Measurements from ENCODE around the gene VKORC1L1.
A peak's percentile ranks its signal among the peaks of the same experiment; 100 is the strongest.
"Not testable (repeated sequence)": the region's sequence is repeated elsewhere in the genome, so short reads cannot be mapped to it uniquely, and the experiment has no call there.

VKORC1L1 gene

GRCh38 chr7:65872776-65873581 is at the start of gene VKORC1L1:
TSS of gene VKORC1L1 (plus strand) at chr7:65873074. CDS start at chr7:65873372, 298 bp downstream.
- DNase-seq, result peak; percentile 97
- Mint-ChIP-seq H3K36me3 (ENCODE audit: low read depth) (peaks cover 22% of the 10 kb centered on the region), H3K4me3 (peak within 1 kb of the TSS; percentile 90), H3K27ac (peak within 1 kb of the TSS; percentile 87), H3K9me3 (no peaks in the 10 kb centered on the region), H3K27me3 (no peaks in the 10 kb centered on the region), H3K4me1 (ENCODE audit: low read depth) (peaks cover 9% of the 10 kb centered on the region)

GRCh38 chr7:65827366-65827765 is 45.5 kb upstream of the VKORC1L1 start:
- Mint-ChIP-seq H3K4me1 (ENCODE audit: low read depth) (no peaks in the 10 kb centered on the region), H3K27ac (no peak overlapping the region), H3K4me3 (no peak overlapping the region), H3K27me3 (no peaks in the 10 kb centered on the region), H3K9me3 (no peaks in the 10 kb centered on the region), H3K36me3 (ENCODE audit: low read depth) (no peaks in the 10 kb centered on the region)
- DNase-seq, result no peak

GRCh38 chr7:65832281-65832680 is 40.6 kb upstream of the VKORC1L1 start:
- no peak overlapping the region for H3K27ac Mint-ChIP-seq
- no peak for DNase-seq

GRCh38 chr7:65836684-65837083 is 36.2 kb upstream of the VKORC1L1 start:
- H3K4me1 Mint-ChIP-seq (ENCODE audit: low read depth); H3K27ac Mint-ChIP-seq; DNase-seq; H3K27me3 Mint-ChIP-seq; H3K9me3 Mint-ChIP-seq; H3K36me3 Mint-ChIP-seq (ENCODE audit: low read depth); H3K4me3 Mint-ChIP-seq: not testable (repeated sequence)

More at GRCh38 chr7:65832281-65832680, 40.6 kb upstream of the VKORC1L1 start:
- Mint-ChIP-seq H3K4me3 (no peak overlapping the region), H3K9me3 (no peaks in the 10 kb centered on the region), H3K36me3 (ENCODE audit: low read depth) (no peaks in the 10 kb centered on the region), H3K27me3 (no peaks in the 10 kb centered on the region), H3K4me1 (ENCODE audit: low read depth) (peaks cover 6% of the 10 kb centered on the region)

- not testable (repeated sequence) for H3K4me1 Mint-ChIP-seq (ENCODE audit: low read depth); H3K27ac Mint-ChIP-seq; H3K9me3 Mint-ChIP-seq; H3K27me3 Mint-ChIP-seq; H3K36me3 Mint-ChIP-seq (ENCODE audit: low read depth); H3K4me3 Mint-ChIP-seq; DNase-seq
Observed at GRCh38 chr7:65837541-65837956, 35.3 kb upstream of the VKORC1L1 start.

- H3K36me3 Mint-ChIP-seq (ENCODE audit: low read depth), result no peaks in the 10 kb centered on the region
- peaks cover 6% of the 10 kb centered on the region for H3K4me1 Mint-ChIP-seq (ENCODE audit: low read depth)
- DNase-seq, result no peak
- H3K4me3 Mint-ChIP-seq, result no peak overlapping the region
- H3K27me3 Mint-ChIP-seq, result no peaks in the 10 kb centered on the region
- no peaks in the 10 kb centered on the region for H3K9me3 Mint-ChIP-seq
- no peak overlapping the region for H3K27ac Mint-ChIP-seq
Observed at GRCh38 chr7:65839846-65840245, 33.0 kb upstream of the VKORC1L1 start.

- DNase-seq, result no peak
- Mint-ChIP-seq H3K4me1 (ENCODE audit: low read depth) (peaks cover 2% of the 10 kb centered on the region), H3K4me3 (no peak overlapping the region), H3K27me3 (no peaks in the 10 kb centered on the region), H3K36me3 (ENCODE audit: low read depth) (no peaks in the 10 kb centered on the region), H3K27ac (no peak overlapping the region), H3K9me3 (no peaks in the 10 kb centered on the region)
Observed at GRCh38 chr7:65840446-65840845, 32.4 kb upstream of the VKORC1L1 start.

- DNase-seq, H3K27ac Mint-ChIP-seq, H3K9me3 Mint-ChIP-seq: not testable (repeated sequence)
Observed at GRCh38 chr7:65843616-65844015, 29.3 kb upstream of the VKORC1L1 start.

GRCh38 chr7:65846008-65846570 is 26.8 kb upstream of the VKORC1L1 start:
- Mint-ChIP-seq H3K9me3 (no peaks in the 10 kb centered on the region), H3K27me3 (no peaks in the 10 kb centered on the region), H3K4me3 (no peak overlapping the region), H3K27ac (no peak overlapping the region), H3K36me3 (ENCODE audit: low read depth) (no peaks in the 10 kb centered on the region), H3K4me1 (ENCODE audit: low read depth) (no peaks in the 10 kb centered on the region)
- no peak for DNase-seq

More at GRCh38 chr7:65843616-65844015, 29.3 kb upstream of the VKORC1L1 start:
- not testable (repeated sequence) for H3K4me3 Mint-ChIP-seq; H3K4me1 Mint-ChIP-seq (ENCODE audit: low read depth); H3K36me3 Mint-ChIP-seq (ENCODE audit: low read depth); H3K27me3 Mint-ChIP-seq

GRCh38 chr7:65853426-65853825 is 19.4 kb upstream of the VKORC1L1 start:
- H3K4me1 Mint-ChIP-seq (ENCODE audit: low read depth); H3K27ac Mint-ChIP-seq; H3K36me3 Mint-ChIP-seq (ENCODE audit: low read depth); H3K4me3 Mint-ChIP-seq; H3K27me3 Mint-ChIP-seq; H3K9me3 Mint-ChIP-seq; DNase-seq: not testable (repeated sequence)

- H3K27me3 Mint-ChIP-seq; H3K27ac Mint-ChIP-seq; DNase-seq; H3K4me3 Mint-ChIP-seq; H3K9me3 Mint-ChIP-seq; H3K36me3 Mint-ChIP-seq (ENCODE audit: low read depth); H3K4me1 Mint-ChIP-seq (ENCODE audit: low read depth): not testable (repeated sequence)
Observed at GRCh38 chr7:65853892-65854291, 19.0 kb upstream of the VKORC1L1 start.

GRCh38 chr7:65857321-65857894 is 15.5 kb upstream of the VKORC1L1 start:
- DNase-seq; H3K27ac Mint-ChIP-seq; H3K4me1 Mint-ChIP-seq (ENCODE audit: low read depth); H3K9me3 Mint-ChIP-seq; H3K27me3 Mint-ChIP-seq; H3K36me3 Mint-ChIP-seq (ENCODE audit: low read depth); H3K4me3 Mint-ChIP-seq: not testable (repeated sequence)

GRCh38 chr7:65858660-65859059 is 14.2 kb upstream of the VKORC1L1 start:
- H3K9me3 Mint-ChIP-seq; H3K4me3 Mint-ChIP-seq; DNase-seq; H3K27me3 Mint-ChIP-seq; H3K27ac Mint-ChIP-seq; H3K4me1 Mint-ChIP-seq (ENCODE audit: low read depth); H3K36me3 Mint-ChIP-seq (ENCODE audit: low read depth): not testable (repeated sequence)

- H3K36me3 Mint-ChIP-seq (ENCODE audit: low read depth), result not testable (repeated sequence)
Observed at GRCh38 chr7:65866244-65866643, 6.6 kb upstream of the VKORC1L1 start.

GRCh38 chr7:65867681-65868080 is 5.2 kb upstream of the VKORC1L1 start:
- not testable (repeated sequence) for H3K36me3 Mint-ChIP-seq (ENCODE audit: low read depth); H3K4me3 Mint-ChIP-seq; H3K27me3 Mint-ChIP-seq; DNase-seq; H3K9me3 Mint-ChIP-seq; H3K4me1 Mint-ChIP-seq (ENCODE audit: low read depth); H3K27ac Mint-ChIP-seq

More at GRCh38 chr7:65866244-65866643, 6.6 kb upstream of the VKORC1L1 start:
- not testable (repeated sequence) for DNase-seq; H3K27ac Mint-ChIP-seq; H3K27me3 Mint-ChIP-seq; H3K9me3 Mint-ChIP-seq; H3K4me1 Mint-ChIP-seq (ENCODE audit: low read depth); H3K4me3 Mint-ChIP-seq
